ENCODE results near the gene NOD2.
A peak's percentile ranks its signal among the peaks of the same experiment; 100 is the strongest.

Gene NOD2

GRCh38 chr16:50692999-50693781 lies at the start of gene NOD2:
Gene NOD2, plus strand, starts transcription at chr16:50693606. Its CDS starts 5,890 bp downstream, at chr16:50699496.
- DNase-seq (ENCODE audit: low spot score in 2 of 2) = no peak
- Mint-ChIP-seq H3K27ac (ENCODE audit: low read depth) (peak within 1 kb of the TSS; percentile 94), H3K36me3 (ENCODE audit: insufficient read depth) (peaks cover 6% of the 10 kb centered on the region), H3K4me3 (peak within 1 kb of the TSS; percentile 80), H3K4me1 (peaks cover 62% of the 10 kb centered on the region), H3K9me3 (no peaks in the 10 kb centered on the region), H3K27me3 (no peaks in the 10 kb centered on the region)
- ATAC-seq (replicated peaks; ENCODE audit: extremely low read depth, poor library complexity, severe bottlenecking) = peak; percentile 30

GRCh38 chr16:50644245-50644644 lies 49.2 kb upstream of the NOD2 start:
- Mint-ChIP-seq H3K27me3 (peaks cover 25% of the 10 kb centered on the region), H3K27ac (ENCODE audit: low read depth) (no peak overlapping the region), H3K36me3 (ENCODE audit: insufficient read depth) (peaks cover 2% of the 10 kb centered on the region), H3K9me3 (no peaks in the 10 kb centered on the region), H3K4me3 (no peak overlapping the region), H3K4me1 (no peaks in the 10 kb centered on the region)
- no peak for ATAC-seq (replicated peaks; ENCODE audit: extremely low read depth, poor library complexity, severe bottlenecking)
- DNase-seq (ENCODE audit: low spot score in 2 of 2) = no peak

GRCh38 chr16:50644729-50645128 lies 48.7 kb upstream of the NOD2 start:
- H3K9me3 Mint-ChIP-seq = no peaks in the 10 kb centered on the region
- DNase-seq (ENCODE audit: low spot score in 2 of 2) (no peak), ATAC-seq (replicated peaks; ENCODE audit: extremely low read depth, poor library complexity, severe bottlenecking) (no peak)
- peaks cover 25% of the 10 kb centered on the region for H3K27me3 Mint-ChIP-seq
- H3K27ac Mint-ChIP-seq (ENCODE audit: low read depth) = no peak overlapping the region
- H3K4me3 Mint-ChIP-seq = no peak overlapping the region
- peaks cover 2% of the 10 kb centered on the region for H3K36me3 Mint-ChIP-seq (ENCODE audit: insufficient read depth)
- no peaks in the 10 kb centered on the region for H3K4me1 Mint-ChIP-seq

GRCh38 chr16:50645563-50646220 lies 47.7 kb upstream of the NOD2 start:
- no peaks in the 10 kb centered on the region for H3K4me1 Mint-ChIP-seq
- DNase-seq (ENCODE audit: low spot score in 2 of 2) (no peak), ATAC-seq (replicated peaks; ENCODE audit: extremely low read depth, poor library complexity, severe bottlenecking) (no peak)
- peaks cover 15% of the 10 kb centered on the region for H3K27me3 Mint-ChIP-seq
- H3K36me3 Mint-ChIP-seq (ENCODE audit: insufficient read depth) = peaks cover 2% of the 10 kb centered on the region
- no peaks in the 10 kb centered on the region for H3K9me3 Mint-ChIP-seq
- H3K4me3 Mint-ChIP-seq = no peak overlapping the region
- no peak overlapping the region for H3K27ac Mint-ChIP-seq (ENCODE audit: low read depth)

- Mint-ChIP-seq H3K4me3 (no peak overlapping the region), H3K4me1 (no peaks in the 10 kb centered on the region), H3K36me3 (ENCODE audit: insufficient read depth) (peaks cover 2% of the 10 kb centered on the region), H3K27me3 (peaks cover 9% of the 10 kb centered on the region), H3K9me3 (no peaks in the 10 kb centered on the region), H3K27ac (ENCODE audit: low read depth) (no peak overlapping the region)
- no peak for ATAC-seq (replicated peaks; ENCODE audit: extremely low read depth, poor library complexity, severe bottlenecking)
- DNase-seq (ENCODE audit: low spot score in 2 of 2) = no peak
Observed at GRCh38 chr16:50646345-50646744, 47.1 kb upstream of the NOD2 start.

DNA sequence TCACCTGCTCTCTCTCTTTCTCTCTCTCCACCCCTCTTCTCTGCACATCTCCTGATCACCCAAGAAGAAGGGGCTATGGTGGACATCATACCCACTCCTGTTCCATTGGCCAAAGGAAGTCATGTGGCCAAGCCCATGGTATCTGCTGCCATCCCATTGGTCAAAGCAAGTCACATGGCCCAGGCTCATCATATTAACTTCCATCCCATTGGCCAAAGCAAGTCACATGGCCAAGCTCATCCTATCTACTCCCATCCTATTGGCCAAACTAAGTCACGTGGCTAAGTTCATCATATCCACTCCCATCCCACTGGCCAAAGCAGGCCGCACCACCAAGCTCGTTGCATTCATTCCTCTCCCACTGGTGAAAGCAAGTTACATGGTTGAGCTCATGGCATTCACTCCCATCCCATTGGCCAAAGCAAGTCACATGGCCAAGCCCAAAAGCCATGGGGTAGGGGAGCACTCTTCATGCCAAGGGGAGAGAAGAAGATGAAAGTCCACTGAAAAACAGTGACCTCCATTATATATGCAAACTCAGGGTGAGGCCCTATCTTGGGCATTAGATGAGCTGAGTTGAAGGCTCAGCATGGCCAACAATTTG lies 41.5 kb upstream of the NOD2 start:
- ATAC-seq (replicated peaks; ENCODE audit: extremely low read depth, poor library complexity, severe bottlenecking) (no peak), DNase-seq (ENCODE audit: low spot score in 2 of 2) (no peak)

DNA sequence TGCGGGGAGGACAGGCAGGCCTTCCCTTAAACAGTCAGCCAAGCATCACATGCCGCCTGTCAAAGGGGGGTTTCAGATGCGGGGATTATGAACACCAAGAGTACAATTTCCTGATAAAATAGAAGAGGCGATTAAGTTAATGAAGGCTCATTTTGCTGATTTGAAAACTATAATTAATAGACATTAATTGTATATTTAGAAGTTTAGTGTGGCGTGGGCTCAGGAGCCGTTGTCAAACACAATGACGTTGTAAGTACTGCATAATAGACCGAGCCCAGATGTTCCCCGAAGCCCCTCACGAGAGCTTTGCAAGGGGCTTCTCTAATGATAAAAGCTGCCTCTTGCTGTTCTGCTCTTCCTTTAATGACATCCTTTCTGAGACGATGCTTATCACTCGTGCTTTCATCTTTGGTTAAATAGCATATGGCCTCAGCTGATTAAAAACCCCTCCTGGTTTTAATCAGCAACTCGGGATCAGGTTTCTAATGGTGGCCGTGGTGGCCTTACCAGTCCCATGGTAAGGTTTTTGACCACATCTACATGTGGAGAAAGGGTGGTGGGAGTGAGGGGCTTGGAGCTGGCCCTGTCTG lies 40.5 kb upstream of the NOD2 start:
- no peaks in the 10 kb centered on the region for H3K27me3 Mint-ChIP-seq
- ATAC-seq (replicated peaks; ENCODE audit: extremely low read depth, poor library complexity, severe bottlenecking) (no peak), DNase-seq (ENCODE audit: low spot score in 2 of 2) (no peak)
- no peaks in the 10 kb centered on the region for H3K9me3 Mint-ChIP-seq
- no peak overlapping the region for H3K4me3 Mint-ChIP-seq
- peaks cover 1% of the 10 kb centered on the region for H3K36me3 Mint-ChIP-seq (ENCODE audit: insufficient read depth)
- no peak overlapping the region for H3K27ac Mint-ChIP-seq (ENCODE audit: low read depth)
- H3K4me1 Mint-ChIP-seq = no peaks in the 10 kb centered on the region

More for the DNA sequence above, 41.5 kb upstream of the NOD2 start:
- no peak overlapping the region for H3K27ac Mint-ChIP-seq (ENCODE audit: low read depth)
- no peaks in the 10 kb centered on the region for H3K27me3 Mint-ChIP-seq
- no peak overlapping the region for H3K4me3 Mint-ChIP-seq
- no peaks in the 10 kb centered on the region for H3K4me1 Mint-ChIP-seq
- no peaks in the 10 kb centered on the region for H3K9me3 Mint-ChIP-seq
- peaks cover 3% of the 10 kb centered on the region for H3K36me3 Mint-ChIP-seq (ENCODE audit: insufficient read depth)

DNA sequence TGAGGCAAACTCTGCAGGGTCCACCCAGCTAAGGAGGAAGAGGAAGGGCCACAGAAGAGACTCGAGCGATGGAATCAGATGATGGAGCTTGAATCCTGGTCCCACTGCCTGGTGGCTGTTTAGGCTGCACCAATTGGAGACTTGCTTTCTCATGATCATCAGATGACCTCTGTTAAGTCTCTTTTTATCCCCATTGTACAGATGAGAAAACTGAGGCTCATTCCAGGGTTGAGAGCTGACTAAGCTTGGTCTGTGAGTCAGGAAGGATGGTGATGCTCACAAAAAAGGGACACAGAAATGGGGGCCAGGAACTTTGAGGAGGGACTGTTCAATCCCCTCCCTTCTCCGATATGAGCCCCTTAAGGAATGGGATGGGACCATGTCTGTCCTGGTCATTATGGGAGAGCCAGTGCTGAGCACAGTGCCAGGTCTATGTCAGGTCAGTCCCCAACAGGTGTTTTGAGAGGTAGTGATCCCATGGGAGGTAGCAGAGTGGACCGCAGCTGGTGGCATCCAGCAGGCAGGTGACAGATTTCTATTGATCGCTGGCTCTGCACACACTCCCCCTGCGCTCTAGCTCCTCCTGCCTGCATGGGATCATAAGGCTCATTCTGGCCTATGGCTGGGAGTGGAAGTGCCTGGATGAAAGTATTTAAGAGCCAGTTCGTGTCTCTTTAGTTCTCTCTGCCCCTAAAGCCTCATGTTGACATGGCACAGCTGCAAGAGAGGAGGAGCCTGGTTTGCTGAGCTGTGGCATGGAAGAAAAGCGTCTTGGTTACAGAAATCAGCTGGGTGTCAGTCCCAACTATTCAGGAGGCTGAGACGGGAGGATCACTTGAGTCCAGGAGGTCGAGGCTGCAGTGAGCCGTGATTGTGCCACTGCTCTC lies 39.5 kb upstream of the NOD2 start:
- Mint-ChIP-seq H3K9me3 (no peaks in the 10 kb centered on the region), H3K4me1 (no peaks in the 10 kb centered on the region), H3K27me3 (no peaks in the 10 kb centered on the region), H3K27ac (ENCODE audit: low read depth) (no peak overlapping the region), H3K4me3 (no peak overlapping the region), H3K36me3 (ENCODE audit: insufficient read depth) (peaks cover 1% of the 10 kb centered on the region)
- DNase-seq (ENCODE audit: low spot score in 2 of 2) (no peak), ATAC-seq (replicated peaks; ENCODE audit: extremely low read depth, poor library complexity, severe bottlenecking) (no peak)

GRCh38 chr16:50655558-50656055 lies 37.8 kb upstream of the NOD2 start:
- no peak overlapping the region for H3K4me3 Mint-ChIP-seq
- H3K9me3 Mint-ChIP-seq = no peaks in the 10 kb centered on the region
- H3K27me3 Mint-ChIP-seq = no peaks in the 10 kb centered on the region
- no peak for DNase-seq (ENCODE audit: low spot score in 2 of 2)
- peaks cover 1% of the 10 kb centered on the region for H3K36me3 Mint-ChIP-seq (ENCODE audit: insufficient read depth)
- ATAC-seq (replicated peaks; ENCODE audit: extremely low read depth, poor library complexity, severe bottlenecking) = no peak
- H3K4me1 Mint-ChIP-seq = no peaks in the 10 kb centered on the region
- no peak overlapping the region for H3K27ac Mint-ChIP-seq (ENCODE audit: low read depth)

- H3K36me3 Mint-ChIP-seq (ENCODE audit: insufficient read depth) = no peaks in the 10 kb centered on the region
- no peak overlapping the region for H3K4me3 Mint-ChIP-seq
- H3K27me3 Mint-ChIP-seq = no peaks in the 10 kb centered on the region
- H3K27ac Mint-ChIP-seq (ENCODE audit: low read depth) = no peak overlapping the region
- DNase-seq (ENCODE audit: low spot score in 2 of 2) (no peak), ATAC-seq (replicated peaks; ENCODE audit: extremely low read depth, poor library complexity, severe bottlenecking) (no peak)
- H3K4me1 Mint-ChIP-seq = no peaks in the 10 kb centered on the region
- no peaks in the 10 kb centered on the region for H3K9me3 Mint-ChIP-seq
Observed at GRCh38 chr16:50657241-50657640, 36.2 kb upstream of the NOD2 start.

DNA sequence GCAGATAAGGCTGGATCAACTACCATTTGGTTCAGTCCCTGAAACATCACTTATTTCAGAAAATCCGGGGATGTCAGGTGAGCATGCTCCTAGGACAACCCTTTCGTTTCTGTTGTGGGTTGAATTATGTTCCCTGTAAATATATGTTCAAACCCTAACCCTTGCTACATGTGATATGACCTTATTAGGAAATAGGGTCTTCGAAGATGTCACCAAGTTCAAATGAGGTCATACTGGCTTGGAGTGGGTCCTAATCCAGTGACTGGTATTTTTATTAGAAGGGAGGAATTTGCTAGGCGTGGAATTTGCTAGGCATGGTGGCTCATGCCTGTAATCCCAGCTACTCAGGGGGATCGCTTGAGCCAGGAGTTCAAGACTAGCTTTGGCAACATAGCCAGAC lies 33.6 kb upstream of the NOD2 start:
- no peak overlapping the region for H3K27ac Mint-ChIP-seq (ENCODE audit: low read depth)
- H3K36me3 Mint-ChIP-seq (ENCODE audit: insufficient read depth) = no peaks in the 10 kb centered on the region
- DNase-seq (ENCODE audit: low spot score in 2 of 2) (no peak), ATAC-seq (replicated peaks; ENCODE audit: extremely low read depth, poor library complexity, severe bottlenecking) (no peak)
- no peaks in the 10 kb centered on the region for H3K27me3 Mint-ChIP-seq
- H3K9me3 Mint-ChIP-seq = no peaks in the 10 kb centered on the region
- H3K4me1 Mint-ChIP-seq = no peaks in the 10 kb centered on the region
- no peak overlapping the region for H3K4me3 Mint-ChIP-seq
